ENCODE data around the gene OR52E8. TPM values are rescaled to one million over a fixed set of nuclear protein-coding genes. Genes with fewer than 3 reads are reported as not detected.

OR52E8 gene
- not detected for total RNA-seq

DNA sequence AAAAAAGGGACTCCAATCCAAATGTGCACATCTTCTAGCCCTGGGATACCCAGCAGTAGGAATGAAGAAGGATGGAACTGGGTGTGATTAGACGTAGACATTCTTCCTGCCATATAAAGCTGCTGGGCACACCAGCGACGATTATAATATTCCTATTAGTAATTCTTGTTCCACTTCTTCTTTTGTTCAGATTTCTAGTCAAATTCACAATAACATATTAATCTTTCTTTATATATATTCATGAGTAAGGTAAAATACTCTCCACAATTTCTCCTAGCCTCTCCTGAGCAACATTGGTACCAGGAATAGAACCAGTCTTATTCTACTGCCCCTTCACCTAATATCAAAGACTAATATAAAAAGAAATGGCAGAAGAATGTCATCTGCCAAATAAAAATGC, at the start of gene OR52E8:
OR52E8 (minus strand) TSS at position 101 of the 400 bp plus-strand sequence; CDS start at position 101, 0 bp downstream.
- no peaks in the 10 kb centered on the region for H3K27me3 ChIP-seq
- H3K27ac ChIP-seq (replicated peaks in 1 of 4): no peak within 1 kb of the TSS
- no peaks in the 10 kb centered on the region for H3K9me3 ChIP-seq
- TF ChIP-seq, protein P1, sequence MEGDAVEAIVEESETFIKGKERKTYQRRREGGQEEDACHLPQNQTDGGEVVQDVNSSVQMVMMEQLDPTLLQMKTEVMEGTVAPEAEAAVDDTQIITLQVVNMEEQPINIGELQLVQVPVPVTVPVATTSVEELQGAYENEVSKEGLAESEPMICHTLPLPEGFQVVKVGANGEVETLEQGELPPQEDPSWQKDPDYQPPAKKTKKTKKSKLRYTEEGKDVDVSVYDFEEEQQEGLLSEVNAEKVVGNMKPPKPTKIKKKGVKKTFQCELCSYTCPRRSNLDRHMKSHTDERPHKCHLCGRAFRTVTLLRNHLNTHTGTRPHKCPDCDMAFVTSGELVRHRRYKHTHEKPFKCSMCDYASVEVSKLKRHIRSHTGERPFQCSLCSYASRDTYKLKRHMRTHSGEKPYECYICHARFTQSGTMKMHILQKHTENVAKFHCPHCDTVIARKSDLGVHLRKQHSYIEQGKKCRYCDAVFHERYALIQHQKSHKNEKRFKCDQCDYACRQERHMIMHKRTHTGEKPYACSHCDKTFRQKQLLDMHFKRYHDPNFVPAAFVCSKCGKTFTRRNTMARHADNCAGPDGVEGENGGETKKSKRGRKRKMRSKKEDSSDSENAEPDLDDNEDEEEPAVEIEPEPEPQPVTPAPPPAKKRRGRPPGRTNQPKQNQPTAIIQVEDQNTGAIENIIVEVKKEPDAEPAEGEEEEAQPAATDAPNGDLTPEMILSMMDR (IDR thresholded peaks at IDR 0.05): no peak
- TF ChIP-seq EP300 (IDR thresholded peaks at IDR 0.05) (no peak), POLR2AphosphoS5 (IDR thresholded peaks at IDR 0.05) (no peak), POLR2A (IDR thresholded peaks at IDR 0.05; ENCODE audit: low read depth) (no peak)
- WGBS: 90% methylated on average over 3 of the region's 3 CpGs
- intact Hi-C loops (cut with DNase I): no loop called here
- DNase-seq (ENCODE audit: extremely low spot score): no peak
- no peaks in the 10 kb centered on the region for H3K36me3 ChIP-seq
- H3K4me3 ChIP-seq: no peak within 1 kb of the TSS
- H3K4me1 ChIP-seq: no peaks in the 10 kb centered on the region

DNA sequence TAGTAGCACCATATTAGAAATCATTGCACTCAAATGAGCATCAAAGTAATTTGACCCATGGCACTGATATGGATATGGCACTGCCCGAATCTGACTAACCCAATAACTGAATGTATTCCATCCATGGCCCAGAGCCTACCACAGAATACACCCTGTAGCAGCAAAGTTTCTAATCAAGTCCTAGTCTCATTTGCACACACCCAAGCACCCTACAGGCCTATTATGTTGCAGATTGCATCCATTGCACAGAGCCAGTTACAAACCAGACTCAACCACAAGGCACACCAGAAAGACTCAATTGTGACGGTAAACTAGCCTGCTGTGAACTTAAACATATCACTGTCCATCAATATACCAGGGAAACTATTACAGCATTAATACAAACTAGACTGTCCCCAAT, 42.0 kb upstream of the OR52E8 start:
- 78% methylated on average over 2 of the region's 2 CpGs for WGBS
- no peaks in the 10 kb centered on the region for H3K36me3 ChIP-seq
- no peaks in the 10 kb centered on the region for H3K4me1 ChIP-seq
- TF ChIP-seq POLR2AphosphoS5 (IDR thresholded peaks at IDR 0.05) (no peak), EP300 (IDR thresholded peaks at IDR 0.05) (no peak), POLR2A (IDR thresholded peaks at IDR 0.05; ENCODE audit: low read depth) (no peak)
- TF ChIP-seq, protein P1 (IDR thresholded peaks at IDR 0.05): no peak
- H3K4me3 ChIP-seq: no peak overlapping the region
- no peak overlapping the region for H3K27ac ChIP-seq (replicated peaks in 1 of 4)
- no peak for DNase-seq (ENCODE audit: extremely low spot score)
- H3K27me3 ChIP-seq: no peaks in the 10 kb centered on the region
- intact Hi-C loops (cut with DNase I): no loop called here
- no peaks in the 10 kb centered on the region for H3K9me3 ChIP-seq

DNA sequence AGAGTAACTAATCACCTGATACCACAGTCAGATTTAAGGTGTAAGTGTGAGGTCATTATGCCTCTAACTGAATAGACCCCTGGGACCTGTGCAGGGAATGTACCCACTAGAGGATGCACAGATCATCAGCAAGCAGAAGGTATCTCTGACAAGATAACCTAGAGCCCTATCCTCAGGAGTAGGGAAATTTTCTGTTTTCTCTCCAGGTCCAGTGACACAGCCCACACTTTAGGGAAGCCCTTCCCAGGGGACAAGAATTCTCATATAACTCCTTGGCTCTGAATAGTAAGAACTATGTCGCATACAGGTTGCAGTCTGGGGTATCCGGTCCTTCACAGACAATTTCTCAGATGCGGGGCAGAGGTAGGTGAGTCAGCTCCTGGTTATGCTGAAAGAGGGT, 35.4 kb upstream of the OR52E8 start, which contains the start of gene OR52E5:
OR52E5 (plus strand) TSS at position 301 of the 400 bp plus-strand sequence. CDS start 7,569 bp downstream, outside the sequence.
- H3K27ac ChIP-seq (replicated peaks in 1 of 4): no peak within 1 kb of the TSS
- no peak within 1 kb of the TSS for H3K4me3 ChIP-seq
- H3K4me1 ChIP-seq: no peaks in the 10 kb centered on the region
- intact Hi-C loops (cut with DNase I): no loop called here
- TF ChIP-seq, protein P1 (IDR thresholded peaks at IDR 0.05): no peak
- TF ChIP-seq POLR2AphosphoS5 (IDR thresholded peaks at IDR 0.05) (no peak), EP300 (IDR thresholded peaks at IDR 0.05) (no peak), POLR2A (IDR thresholded peaks at IDR 0.05; ENCODE audit: low read depth) (no peak)
- DNase-seq (ENCODE audit: extremely low spot score): no peak
- no peaks in the 10 kb centered on the region for H3K27me3 ChIP-seq
- no peaks in the 10 kb centered on the region for H3K9me3 ChIP-seq
- no peaks in the 10 kb centered on the region for H3K36me3 ChIP-seq
- 81% methylated on average over 3 of the region's 3 CpGs for WGBS

DNA sequence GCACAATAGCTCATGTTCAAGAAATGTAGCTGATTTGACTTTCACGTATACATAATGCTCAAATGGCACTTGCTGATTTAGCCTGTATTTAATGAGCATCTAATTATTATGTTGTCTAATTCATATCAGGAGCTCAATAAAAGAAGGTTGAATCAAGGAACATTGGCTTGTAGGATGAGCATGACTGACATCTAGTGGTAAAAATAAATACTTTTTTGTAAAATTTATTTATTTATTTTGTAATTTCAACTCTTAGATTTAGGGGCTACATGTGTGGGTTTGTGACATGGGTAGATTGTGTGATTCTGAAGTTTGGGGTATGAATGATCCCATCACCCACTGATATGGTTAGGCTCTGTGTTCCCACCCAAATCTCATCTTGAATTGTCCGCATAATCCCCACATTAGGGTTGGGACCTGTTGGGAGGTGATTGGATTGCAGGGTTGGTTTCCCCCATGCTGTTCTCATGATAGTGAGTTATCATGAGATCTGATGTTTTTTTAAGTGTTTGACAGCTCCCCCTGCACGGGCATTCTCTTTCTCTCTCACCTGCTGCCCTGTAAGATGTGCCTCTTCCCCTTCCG, 33.8 kb upstream of the OR52E8 start:
- intact Hi-C loops (cut with DNase I): no loop called here
- no peak overlapping the region for H3K4me3 ChIP-seq
- H3K36me3 ChIP-seq: no peaks in the 10 kb centered on the region
- no peak overlapping the region for H3K27ac ChIP-seq (replicated peaks in 1 of 4)
- H3K27me3 ChIP-seq: no peaks in the 10 kb centered on the region
- no peak for DNase-seq (ENCODE audit: extremely low spot score)
- no peaks in the 10 kb centered on the region for H3K9me3 ChIP-seq
- no peaks in the 10 kb centered on the region for H3K4me1 ChIP-seq
- WGBS: 63% methylated on average over 4 of the region's 4 CpGs
- TF ChIP-seq POLR2AphosphoS5 (IDR thresholded peaks at IDR 0.05) (no peak), EP300 (IDR thresholded peaks at IDR 0.05) (no peak), POLR2A (IDR thresholded peaks at IDR 0.05; ENCODE audit: low read depth) (no peak)
- TF ChIP-seq, protein P1 (IDR thresholded peaks at IDR 0.05): peak in 2 of 3 experiments; percentile 31 to 41

DNA sequence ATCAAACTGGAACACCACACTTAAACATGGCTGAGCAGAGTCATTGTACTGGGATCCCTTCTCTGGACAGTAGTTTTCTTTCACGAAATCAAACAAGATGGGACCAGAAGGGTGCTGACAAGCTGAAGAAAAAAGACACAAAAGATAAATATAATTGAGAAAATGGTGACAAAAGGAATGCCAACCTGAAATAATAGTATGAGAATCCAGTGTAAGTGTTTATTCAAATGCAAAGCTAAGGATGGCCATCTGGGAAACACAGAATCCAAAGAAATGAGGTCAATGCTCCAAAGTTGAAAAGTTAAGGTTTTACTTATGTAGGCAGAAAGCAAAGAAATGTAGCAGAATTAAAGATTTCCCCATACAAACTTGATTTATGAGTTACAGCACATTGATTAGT, 30.2 kb upstream of the OR52E8 start:
- H3K27me3 ChIP-seq: no peaks in the 10 kb centered on the region
- H3K4me3 ChIP-seq: no peak overlapping the region
- intact Hi-C loops (cut with DNase I): no loop called here
- DNase-seq (ENCODE audit: extremely low spot score): no peak
- 72% methylated on average over 1 of the region's 1 CpG for WGBS
- H3K4me1 ChIP-seq: no peaks in the 10 kb centered on the region
- no peaks in the 10 kb centered on the region for H3K36me3 ChIP-seq
- H3K27ac ChIP-seq (replicated peaks in 1 of 4): no peak overlapping the region
- TF ChIP-seq, protein P1 (IDR thresholded peaks at IDR 0.05): no peak
- no peak for TF ChIP-seq POLR2AphosphoS5 (IDR thresholded peaks at IDR 0.05)
- no peak for TF ChIP-seq EP300 (IDR thresholded peaks at IDR 0.05)
- no peak for TF ChIP-seq POLR2A (IDR thresholded peaks at IDR 0.05; ENCODE audit: low read depth)
- no peaks in the 10 kb centered on the region for H3K9me3 ChIP-seq
